Stimulated activated naive CD8-positive, alpha-beta T cell treated with anti-CD3 and anti-CD28 coated beads, Interleukin-15, amount 100 ng/mL, for 72 hours (primary cell): ENCODE data around the gene NRCAM.
A peak's percentile ranks its signal among the peaks of the same experiment; 100 is the strongest.
"Not testable (repeated sequence)": the region's sequence is repeated elsewhere in the genome, so short reads cannot be mapped to it uniquely, and the experiment has no call there.

Source experiments
- ATAC-seq: fragments of 150-1000 bp; cut with Tn5 transposase; 2 replicates; pipeline ENCODE4 v1.10.0; 2021; ENCODE audit warnings: mild to moderate bottlenecking, moderate library complexity
- DNase-seq, 2 donors: peaks; one replicate each; pipeline ENCODE4 v3.0.0; 2021 to 2022
- H3K27ac Mint-ChIP-seq, 2 donors: one replicate each; pipeline ENCODE4 v1.8.0; 2022; ENCODE audit warnings: mild to moderate bottlenecking in 2 of 2, mixed read lengths in 2 of 2, moderate library complexity in 2 of 2
- H3K27me3 Mint-ChIP-seq: one replicate; pipeline ENCODE4 v1.8.0; 2022; ENCODE audit warnings: mixed read lengths
- H3K4me1 Mint-ChIP-seq: one replicate; pipeline ENCODE4 v1.8.0; 2022; ENCODE audit warnings: mild to moderate bottlenecking, mixed read lengths
- H3K4me3 Mint-ChIP-seq, 2 donors: one replicate each; pipeline ENCODE4 v1.8.0; 2022; ENCODE audit warnings: mild to moderate bottlenecking in 2 of 2, mixed read lengths in 2 of 2, moderate library complexity in 1 of 2
- H3K9me3 Mint-ChIP-seq, 2 donors: one replicate each; pipeline ENCODE4 v1.8.0; 2022; ENCODE audit warnings: mixed read lengths in 2 of 2

NRCAM gene

DNA sequence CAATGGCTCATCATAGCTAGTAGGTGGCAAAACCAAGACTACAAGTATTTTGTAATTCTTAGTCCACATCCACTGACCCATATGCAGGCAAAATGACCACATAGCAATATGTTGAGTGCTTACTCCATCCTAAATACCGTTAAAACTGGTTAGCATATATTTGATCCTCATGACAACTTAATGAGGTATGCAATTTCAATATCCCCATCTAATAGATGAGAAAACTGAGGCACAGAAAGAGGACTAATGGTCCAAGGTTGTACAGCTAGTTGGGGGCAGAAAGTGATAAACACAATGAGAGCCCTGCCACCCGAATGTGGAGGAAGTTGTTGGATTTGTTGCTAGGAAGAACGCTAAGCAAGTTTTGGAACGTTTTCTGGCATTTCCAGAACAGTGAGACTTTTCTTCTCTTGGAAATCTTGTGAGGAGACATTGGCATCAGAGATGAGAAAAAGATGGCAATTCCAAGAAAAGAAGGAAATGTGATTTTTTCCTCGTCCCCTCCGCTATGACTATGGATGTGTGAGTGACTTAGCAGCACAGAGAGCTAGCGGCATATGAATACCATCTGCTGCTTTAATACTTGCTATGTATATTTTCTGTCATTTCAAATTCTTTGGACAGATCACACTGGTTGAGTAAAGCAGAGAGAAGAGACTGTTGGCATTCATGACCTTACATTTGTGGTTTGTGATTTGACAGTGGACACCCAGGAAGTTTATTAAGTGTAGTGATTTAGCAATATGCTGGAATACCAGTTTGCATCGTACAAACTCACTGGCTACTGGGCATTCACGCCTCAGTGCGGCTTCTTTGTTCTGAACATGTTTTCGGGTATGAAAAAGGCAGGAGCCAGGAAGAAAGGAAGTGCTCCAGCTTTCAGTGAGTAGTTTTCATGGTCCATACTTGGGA is 51.5 kb downstream of the NRCAM start:
- Mint-ChIP-seq H3K27me3 (no peaks in the 10 kb centered on the region), H3K4me3 (no peak overlapping the region), H3K9me3 (no peaks in the 10 kb centered on the region), H3K4me1 (peaks cover 8% of the 10 kb centered on the region), H3K27ac (no peak overlapping the region)
- ATAC-seq (no peak), DNase-seq (no peak)

DNA sequence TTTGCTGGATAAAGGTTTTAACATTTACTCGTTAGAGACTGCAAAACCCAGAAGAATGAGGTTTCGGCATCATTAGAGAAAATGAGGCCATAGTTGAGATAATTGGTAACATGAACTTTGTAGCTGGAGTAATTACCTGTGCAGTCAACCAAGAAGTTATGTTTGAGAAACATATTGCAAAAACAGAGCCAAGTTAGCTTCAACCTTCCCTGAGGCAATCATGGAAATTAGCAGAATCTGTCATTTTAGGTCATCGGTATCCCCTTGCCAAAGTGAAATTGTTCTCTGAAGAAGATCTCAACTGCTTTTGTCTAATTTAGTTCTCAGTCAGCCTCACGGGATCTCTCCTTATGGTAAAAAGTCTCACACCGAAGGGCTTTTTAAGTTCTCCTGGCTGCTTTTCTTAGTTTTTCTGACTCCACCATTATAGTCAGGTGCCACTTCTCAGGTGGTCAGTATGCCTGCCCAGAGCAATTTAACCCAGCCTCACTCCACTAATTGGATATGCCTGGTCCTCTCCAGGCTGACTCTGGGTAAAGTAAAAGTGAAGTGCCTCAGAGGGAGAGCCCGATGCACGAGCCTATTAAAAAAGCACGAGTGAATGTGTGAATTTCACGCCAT is 52.5 kb downstream of the NRCAM start:
- ATAC-seq (no peak), DNase-seq (no peak)
- peaks cover 8% of the 10 kb centered on the region for H3K4me1 Mint-ChIP-seq
- no peak overlapping the region for H3K27ac Mint-ChIP-seq
- no peaks in the 10 kb centered on the region for H3K9me3 Mint-ChIP-seq
- H3K27me3 Mint-ChIP-seq, result no peaks in the 10 kb centered on the region
- H3K4me3 Mint-ChIP-seq, result no peak overlapping the region

DNA sequence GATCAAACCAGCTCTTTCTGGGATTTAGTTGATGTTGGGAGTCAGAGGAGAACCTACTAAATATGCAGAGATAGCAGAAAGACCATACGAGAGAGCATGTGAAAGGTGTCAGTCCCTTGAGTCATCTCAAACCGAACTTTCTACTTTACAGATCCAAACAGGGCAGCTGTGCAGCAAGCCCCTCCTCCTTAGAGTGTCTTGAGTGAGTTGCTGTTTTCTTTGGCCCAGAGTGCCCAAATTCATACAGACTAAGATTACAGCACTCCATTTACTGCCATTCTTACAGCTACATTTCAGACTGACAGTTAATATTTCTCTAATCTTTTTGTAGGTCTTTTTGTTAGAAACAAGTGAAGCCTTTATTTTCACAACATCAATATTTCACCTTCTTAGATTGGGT is 53.4 kb downstream of the NRCAM start:
- Mint-ChIP-seq H3K4me1 (peaks cover 8% of the 10 kb centered on the region), H3K4me3 (no peak overlapping the region), H3K27me3 (no peaks in the 10 kb centered on the region), H3K9me3 (no peaks in the 10 kb centered on the region), H3K27ac (no peak overlapping the region)
- ATAC-seq (peak; percentile 80), DNase-seq (no peak)

DNA sequence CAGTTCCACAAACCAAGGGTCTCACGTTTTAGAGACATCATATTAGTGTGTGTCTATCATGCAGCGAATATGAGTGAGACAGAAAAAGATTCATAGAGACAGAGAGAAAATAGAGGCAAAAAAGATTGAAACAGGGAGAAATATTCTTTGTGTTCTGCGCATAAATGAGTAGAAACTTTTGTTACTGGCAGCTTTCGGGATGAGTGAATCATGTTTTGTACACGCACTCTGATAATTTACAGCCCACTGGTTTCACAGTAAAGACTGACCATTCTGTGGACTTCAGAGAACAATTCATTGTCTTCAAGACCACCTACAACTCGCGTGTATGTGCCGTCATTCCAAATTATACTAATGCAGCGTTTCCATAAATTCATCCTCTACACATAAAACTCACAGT is 60.2 kb downstream of the NRCAM start:
- H3K27me3 Mint-ChIP-seq, result no peaks in the 10 kb centered on the region
- no peak for ATAC-seq
- H3K4me1 Mint-ChIP-seq, result no peaks in the 10 kb centered on the region
- H3K9me3 Mint-ChIP-seq, result no peaks in the 10 kb centered on the region
- no peak overlapping the region for H3K4me3 Mint-ChIP-seq
- no peak for DNase-seq
- no peak overlapping the region for H3K27ac Mint-ChIP-seq

DNA sequence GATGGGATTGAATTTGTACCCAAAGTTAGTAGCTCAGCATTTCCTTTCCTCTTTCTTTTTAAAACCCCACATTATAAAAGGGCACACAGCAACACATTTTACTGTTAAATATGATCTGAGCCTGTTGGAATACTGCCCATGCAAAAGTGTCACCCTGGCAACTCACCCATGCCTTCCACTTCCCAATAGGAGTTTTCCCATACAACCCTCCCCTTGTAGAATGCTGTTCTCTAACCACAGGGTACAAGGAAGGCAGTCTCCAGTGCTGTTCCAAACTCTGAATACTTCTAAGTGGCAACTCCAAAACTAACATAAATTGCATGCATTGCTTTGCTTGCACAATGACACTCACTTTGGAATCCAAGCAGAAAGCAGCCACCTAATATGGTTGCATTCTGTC is 60.8 kb downstream of the NRCAM start:
- Mint-ChIP-seq H3K27ac (no peak overlapping the region), H3K9me3 (peaks cover 0 to 5% of the 10 kb centered on the region in 2 donors), H3K27me3 (no peaks in the 10 kb centered on the region), H3K4me3 (no peak overlapping the region), H3K4me1 (no peaks in the 10 kb centered on the region)
- ATAC-seq, result no peak
- DNase-seq, result no peak

DNA sequence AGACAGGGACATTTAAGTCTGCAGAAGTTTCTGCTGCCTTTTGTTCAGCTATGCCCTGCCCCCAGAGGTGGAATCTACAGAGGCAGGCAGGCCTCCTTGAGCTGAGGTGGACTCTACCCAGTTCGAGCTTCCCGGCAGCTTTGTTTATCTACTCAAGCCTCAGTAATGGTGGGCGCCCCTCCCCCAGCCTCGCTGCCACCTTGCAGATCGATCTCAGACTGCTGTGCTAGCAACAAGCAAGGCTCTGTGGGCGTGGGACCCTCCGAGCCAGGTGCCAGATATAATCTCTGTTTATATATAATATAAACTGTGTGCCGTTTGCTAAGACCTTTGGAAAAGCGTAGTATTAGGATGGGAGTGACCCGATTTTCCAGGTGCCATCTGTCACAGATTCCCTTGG is 63.1 kb downstream of the NRCAM start:
- not testable (repeated sequence) for H3K4me3 Mint-ChIP-seq, H3K27ac Mint-ChIP-seq

DNA sequence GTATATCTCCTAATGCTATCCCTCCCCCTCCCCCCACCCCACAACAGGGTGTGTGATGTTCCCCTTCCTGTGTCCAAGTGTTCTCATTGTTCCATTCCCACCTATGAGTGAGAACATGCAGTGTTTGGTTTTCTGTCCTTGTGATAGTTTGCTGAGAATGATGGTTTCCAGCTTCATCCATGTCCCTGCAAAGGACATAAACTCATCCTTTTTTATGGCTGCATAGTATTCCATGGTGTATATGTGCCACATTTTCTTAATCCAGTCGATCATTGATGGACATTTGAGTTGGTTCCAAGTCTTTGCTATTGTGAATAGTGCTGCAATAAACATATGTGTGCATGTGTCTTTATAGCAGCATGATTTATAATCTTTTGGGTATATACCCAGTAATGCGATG is 68.5 kb downstream of the NRCAM start:
- not testable (repeated sequence) for H3K9me3 Mint-ChIP-seq, H3K27me3 Mint-ChIP-seq, ATAC-seq, DNase-seq, H3K27ac Mint-ChIP-seq, H3K4me3 Mint-ChIP-seq
- H3K4me1 Mint-ChIP-seq, result peaks cover 23% of the 10 kb centered on the region

More for the DNA sequence above, 63.1 kb downstream of the NRCAM start:
- ATAC-seq, H3K9me3 Mint-ChIP-seq, H3K4me1 Mint-ChIP-seq, DNase-seq, H3K27me3 Mint-ChIP-seq: not testable (repeated sequence)

DNA sequence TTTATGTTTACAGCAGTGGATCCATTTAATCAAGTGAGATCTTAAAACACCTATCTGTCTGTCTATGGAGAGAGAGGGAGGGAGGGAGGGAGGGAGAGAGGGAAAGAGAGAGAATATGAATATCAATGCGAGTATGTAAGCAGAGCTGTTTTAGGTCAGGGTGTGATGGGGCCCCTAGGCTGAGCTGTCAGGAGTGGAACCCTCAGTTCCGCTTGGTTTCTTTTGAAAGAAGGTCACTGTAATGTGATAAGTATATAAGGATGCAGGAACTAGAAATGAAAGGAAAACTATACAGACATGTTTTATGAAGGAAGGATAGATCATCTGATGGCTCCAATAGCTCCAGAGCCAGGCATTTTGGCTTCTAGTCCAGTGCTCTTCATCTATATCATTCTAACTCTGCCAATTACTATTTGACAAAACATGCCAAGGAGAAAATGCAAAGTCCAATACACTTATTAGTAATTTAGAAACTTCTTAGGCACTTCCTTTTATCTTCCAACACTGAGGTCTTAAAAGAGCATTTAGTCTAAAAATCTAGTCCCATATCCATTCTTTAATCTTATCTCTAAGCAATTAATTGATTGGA is 70.3 kb downstream of the NRCAM start:
- no peak for ATAC-seq
- H3K27me3 Mint-ChIP-seq, result no peaks in the 10 kb centered on the region
- H3K4me3 Mint-ChIP-seq, result no peak overlapping the region

DNA sequence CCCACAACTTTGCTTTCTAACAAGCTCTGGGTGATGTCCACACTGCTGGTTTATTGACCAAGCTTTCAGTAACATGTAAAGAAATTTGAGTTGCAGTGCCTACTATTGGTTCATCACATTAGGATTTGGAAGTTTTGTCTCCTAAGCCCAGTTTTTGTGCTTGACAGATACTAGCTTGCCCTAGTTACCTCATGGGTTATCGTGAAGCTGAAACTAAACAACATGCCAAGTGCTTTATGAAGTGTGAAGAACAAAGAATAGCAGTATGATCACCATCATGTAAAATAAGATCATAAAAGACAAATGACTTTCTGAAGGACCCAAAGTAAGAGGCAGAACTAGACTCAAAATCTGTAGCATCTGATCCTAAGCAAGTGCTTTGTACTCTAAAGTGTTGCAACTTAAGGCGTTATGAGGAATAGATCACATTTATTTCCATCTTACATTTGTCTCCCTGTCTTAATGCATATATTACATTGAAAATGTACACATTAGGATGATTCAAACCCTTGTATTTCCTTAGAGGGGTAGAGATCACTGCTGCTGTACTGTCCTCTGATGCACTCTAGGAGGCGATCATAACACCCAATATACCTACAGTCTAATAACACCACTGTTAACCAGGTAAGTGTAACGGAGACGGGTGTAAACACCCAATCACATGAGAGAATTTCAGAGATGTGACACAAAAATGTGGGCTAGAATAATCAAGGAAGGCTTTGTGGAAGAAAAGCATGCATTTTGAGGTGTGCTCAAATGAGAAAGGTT is 71.3 kb downstream of the NRCAM start:
- H3K4me3 Mint-ChIP-seq, result no peak overlapping the region
- ATAC-seq (peak; percentile 79), DNase-seq (no peak)
- no peak overlapping the region for H3K27ac Mint-ChIP-seq
- peaks cover 31% of the 10 kb centered on the region for H3K4me1 Mint-ChIP-seq
- no peaks in the 10 kb centered on the region for H3K27me3 Mint-ChIP-seq
- no peaks in the 10 kb centered on the region for H3K9me3 Mint-ChIP-seq

More for the DNA sequence above, 70.3 kb downstream of the NRCAM start:
- Mint-ChIP-seq H3K27ac (no peak overlapping the region), H3K9me3 (peaks cover 0 to 8% of the 10 kb centered on the region in 2 donors), H3K4me1 (peaks cover 24% of the 10 kb centered on the region)
- DNase-seq, result no peak

DNA sequence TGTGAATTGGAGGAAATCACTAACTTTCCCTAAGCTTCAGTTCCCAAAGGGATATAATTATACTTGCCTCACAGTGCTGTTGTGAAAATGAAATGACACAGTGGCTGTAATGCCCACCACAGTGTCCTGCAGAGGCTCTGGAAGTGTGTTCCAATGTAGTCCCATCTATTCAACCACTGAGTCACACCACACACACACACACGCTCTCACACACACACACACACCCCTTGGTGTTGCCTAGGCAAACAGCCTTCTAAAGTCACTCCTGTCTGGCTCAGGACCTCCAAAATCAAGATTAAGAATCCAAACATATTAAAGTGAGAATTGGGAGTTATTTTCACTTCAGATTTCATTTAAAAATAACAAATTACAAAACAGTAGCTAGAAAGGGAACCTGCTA is 73.3 kb downstream of the NRCAM start:
- H3K4me3 Mint-ChIP-seq, result no peak overlapping the region
- DNase-seq (no peak), ATAC-seq (no peak)
- no peaks in the 10 kb centered on the region for H3K9me3 Mint-ChIP-seq
- no peak overlapping the region for H3K27ac Mint-ChIP-seq
- no peaks in the 10 kb centered on the region for H3K27me3 Mint-ChIP-seq
- H3K4me1 Mint-ChIP-seq, result peaks cover 36% of the 10 kb centered on the region

DNA sequence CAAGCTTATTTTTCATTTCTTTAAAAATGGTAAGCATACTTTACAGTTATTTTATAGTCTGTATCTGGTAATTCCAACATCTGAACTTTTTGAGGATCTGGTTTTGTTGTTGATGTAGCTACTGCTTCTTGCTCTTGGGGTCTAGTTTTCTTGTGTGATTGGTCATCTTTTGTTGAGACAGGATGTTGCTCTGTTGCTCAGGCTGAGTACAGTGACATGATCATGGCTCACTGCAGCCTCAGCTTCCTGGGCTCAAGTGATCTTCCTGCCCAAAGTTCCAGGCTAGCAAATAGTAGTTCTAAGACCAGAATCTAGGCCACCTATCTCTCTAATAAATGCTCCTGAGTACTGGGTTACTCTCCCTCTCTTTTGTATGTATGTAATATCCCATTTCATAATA is 75.7 kb downstream of the NRCAM start:
- Mint-ChIP-seq H3K27ac (no peak overlapping the region), H3K4me3 (no peak overlapping the region), H3K27me3 (no peaks in the 10 kb centered on the region), H3K9me3 (no peaks in the 10 kb centered on the region), H3K4me1 (peaks cover 35% of the 10 kb centered on the region)
- ATAC-seq (no peak), DNase-seq (no peak)

DNA sequence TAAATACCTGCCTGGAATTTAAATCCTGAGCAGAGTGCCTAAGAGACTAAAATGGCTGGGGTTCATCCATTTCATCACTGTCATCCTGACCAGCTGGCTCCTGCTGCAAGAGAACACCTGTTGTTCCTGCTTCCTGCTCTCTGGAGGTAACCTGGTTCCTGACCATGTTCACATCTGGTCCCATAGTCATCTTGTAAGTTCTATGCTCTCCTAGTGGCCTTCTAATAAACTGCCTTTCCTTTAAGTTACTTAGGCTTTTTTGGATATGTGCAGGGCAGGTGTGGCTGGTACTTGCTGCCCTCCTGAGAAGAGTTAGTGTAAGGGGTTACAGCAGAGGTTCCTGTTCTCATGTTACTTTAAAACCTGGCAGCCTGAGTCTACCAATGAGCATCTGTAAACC is 80.0 kb downstream of the NRCAM start:
- H3K27ac Mint-ChIP-seq, result no peak overlapping the region
- no peak for ATAC-seq
- H3K27me3 Mint-ChIP-seq, result no peaks in the 10 kb centered on the region
- DNase-seq, result no peak
- peaks cover 0 to 11% of the 10 kb centered on the region in 2 donors for H3K9me3 Mint-ChIP-seq
- H3K4me3 Mint-ChIP-seq, result no peak overlapping the region
- H3K4me1 Mint-ChIP-seq, result peaks cover 48% of the 10 kb centered on the region

DNA sequence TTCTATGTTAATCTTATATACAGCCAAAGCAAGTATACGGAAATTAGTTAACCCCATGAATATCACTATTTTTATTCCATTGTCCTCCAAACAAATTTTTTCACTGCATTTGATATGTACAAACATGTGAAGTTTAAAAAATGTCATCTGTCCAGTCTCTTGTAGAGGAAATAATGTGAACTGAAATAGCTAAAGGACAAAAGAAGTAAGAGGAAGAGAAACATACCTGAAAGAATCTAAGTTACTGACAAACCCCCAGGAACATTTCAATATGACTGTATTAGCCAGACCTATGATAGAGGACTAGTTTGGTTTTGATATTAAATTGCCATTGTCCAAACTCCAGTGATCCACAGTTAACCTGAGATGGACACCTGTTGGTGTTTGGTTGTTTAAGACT is 80.6 kb downstream of the NRCAM start:
- peaks cover 0 to 14% of the 10 kb centered on the region in 2 donors for H3K9me3 Mint-ChIP-seq
- peaks cover 47% of the 10 kb centered on the region for H3K4me1 Mint-ChIP-seq
- no peak for ATAC-seq

DNA sequence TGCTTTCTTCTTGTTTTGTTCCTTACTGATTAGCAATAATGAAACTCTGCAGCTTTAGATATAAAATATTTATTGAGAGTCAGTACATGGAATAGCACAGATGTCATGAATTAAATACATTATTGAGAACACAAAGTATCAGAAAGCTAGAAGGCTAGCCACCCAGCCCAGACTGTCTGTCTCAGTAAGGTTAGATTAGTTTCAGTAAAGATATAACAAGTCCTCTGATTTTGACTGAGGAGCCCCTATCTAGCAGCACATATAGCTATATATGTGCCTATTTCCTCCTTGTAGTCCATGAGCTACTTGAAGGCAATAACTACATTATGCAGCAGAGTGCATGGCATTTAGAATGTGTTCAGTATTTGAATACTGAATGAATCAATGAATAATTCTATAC is 81.3 kb downstream of the NRCAM start:
- H3K27ac Mint-ChIP-seq, result no peak overlapping the region
- H3K9me3 Mint-ChIP-seq, result peaks cover 0 to 14% of the 10 kb centered on the region in 2 donors
- peaks cover 41% of the 10 kb centered on the region for H3K4me1 Mint-ChIP-seq
- H3K4me3 Mint-ChIP-seq, result no peak overlapping the region
- DNase-seq (no peak), ATAC-seq (peak; percentile 60)
- H3K27me3 Mint-ChIP-seq, result no peaks in the 10 kb centered on the region

More for the DNA sequence above, 80.6 kb downstream of the NRCAM start:
- Mint-ChIP-seq H3K27ac (no peak overlapping the region), H3K4me3 (no peak overlapping the region), H3K27me3 (no peaks in the 10 kb centered on the region)
- DNase-seq, result no peak

DNA sequence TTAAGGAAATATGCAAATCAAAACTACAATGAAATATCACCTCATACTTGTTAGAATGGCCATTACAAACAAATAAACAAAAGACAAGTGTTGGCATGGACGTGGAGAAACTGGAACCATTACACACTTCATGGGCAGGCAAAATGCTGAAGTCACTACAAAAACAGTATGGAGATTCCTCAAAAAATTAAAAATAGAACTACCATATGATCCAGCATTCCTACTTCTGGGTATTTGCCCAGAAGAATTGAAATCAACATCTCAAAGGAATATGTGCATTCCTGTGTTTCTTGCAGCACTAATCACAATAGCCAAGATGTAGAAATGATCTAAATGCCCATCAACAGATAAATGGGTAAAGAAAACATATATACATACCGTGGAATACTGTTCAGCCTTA is 83.6 kb downstream of the NRCAM start:
- Mint-ChIP-seq H3K4me3 (no peak overlapping the region), H3K27ac (no peak overlapping the region), H3K27me3 (no peaks in the 10 kb centered on the region), H3K9me3 (peaks cover 0 to 14% of the 10 kb centered on the region in 2 donors), H3K4me1 (peaks cover 36% of the 10 kb centered on the region)
- DNase-seq (no peak), ATAC-seq (no peak)
